ENCODE measurements around the gene ACVR2A. TPM values are rescaled to one million over a fixed set of nuclear protein-coding genes. Genes with fewer than 3 reads are reported as not detected.

The ACVR2A gene
- total RNA-seq, 1 donor from 2014 or later = 19.0 TPM

- no peak overlapping the region for H3K27ac ChIP-seq
- H3K4me1 ChIP-seq = no peaks in the 10 kb centered on the region
- TF ChIP-seq CTCF (IDR thresholded peaks at IDR 0.05) = no peak
- intact Hi-C loops (cut with DNase I) = no loop called here
- H3K4me3 ChIP-seq = no peak overlapping the region
- DNase-seq (no peak), ATAC-seq (no peak)
- H3K9me3 ChIP-seq = peaks cover 3% of the 10 kb centered on the region
- H3K27me3 ChIP-seq = no peaks in the 10 kb centered on the region
- H3K36me3 ChIP-seq = no peaks in the 10 kb centered on the region
Measured at GRCh38 chr2:147818741-147819140, 26.1 kb upstream of the ACVR2A start.

- TF ChIP-seq CTCF (IDR thresholded peaks at IDR 0.05) = no peak
- Histone ChIP-seq H3K4me1 (no peaks in the 10 kb centered on the region), H3K4me3 (no peak overlapping the region), H3K36me3 (no peaks in the 10 kb centered on the region), H3K9me3 (peaks cover 8% of the 10 kb centered on the region), H3K27ac (no peak overlapping the region), H3K27me3 (no peaks in the 10 kb centered on the region)
- ATAC-seq (no peak), DNase-seq (no peak)
- intact Hi-C loops (cut with DNase I) = no loop called here
Measured at GRCh38 chr2:147824620-147825019, 20.2 kb upstream of the ACVR2A start.

- no peak for DNase-seq
Measured at GRCh38 chr2:147826278-147827087, 18.3 kb upstream of the ACVR2A start.

GRCh38 chr2:147827088-147827375 lies 17.8 kb upstream of the ACVR2A start:
- intact Hi-C loops (cut with DNase I) = no loop called here
- Histone ChIP-seq H3K9me3 (peaks cover 8% of the 10 kb centered on the region), H3K4me3 (no peak overlapping the region), H3K27me3 (no peaks in the 10 kb centered on the region), H3K36me3 (no peaks in the 10 kb centered on the region), H3K27ac (no peak overlapping the region), H3K4me1 (no peaks in the 10 kb centered on the region)
- no peak for TF ChIP-seq CTCF (IDR thresholded peaks at IDR 0.05)
- ATAC-seq = no peak
- DNase-seq = peak; percentile 60

More at GRCh38 chr2:147826278-147827087, 18.3 kb upstream of the ACVR2A start:
- no peaks in the 10 kb centered on the region for H3K4me1 ChIP-seq
- no peaks in the 10 kb centered on the region for H3K36me3 ChIP-seq
- no peak for TF ChIP-seq CTCF (IDR thresholded peaks at IDR 0.05)
- intact Hi-C loops (cut with DNase I) = no loop called here
- peaks cover 8% of the 10 kb centered on the region for H3K9me3 ChIP-seq
- H3K27ac ChIP-seq = no peak overlapping the region
- no peak overlapping the region for H3K4me3 ChIP-seq
- no peaks in the 10 kb centered on the region for H3K27me3 ChIP-seq
- no peak for ATAC-seq

- Histone ChIP-seq H3K4me1 (no peaks in the 10 kb centered on the region), H3K27ac (no peak overlapping the region), H3K36me3 (no peaks in the 10 kb centered on the region), H3K9me3 (peaks cover 1% of the 10 kb centered on the region), H3K4me3 (no peak overlapping the region), H3K27me3 (no peaks in the 10 kb centered on the region)
- intact Hi-C loops (cut with DNase I) = no loop called here
- TF ChIP-seq CTCF (IDR thresholded peaks at IDR 0.05) = no peak
- no peak for ATAC-seq
- DNase-seq = no peak
Measured at GRCh38 chr2:147829106-147829505, 15.7 kb upstream of the ACVR2A start.

GRCh38 chr2:147836099-147836498 lies 8.7 kb upstream of the ACVR2A start:
- Histone ChIP-seq H3K36me3 (no peaks in the 10 kb centered on the region), H3K4me1 (no peaks in the 10 kb centered on the region), H3K27ac (no peak overlapping the region), H3K27me3 (no peaks in the 10 kb centered on the region), H3K9me3 (no peaks in the 10 kb centered on the region), H3K4me3 (no peak overlapping the region)
- intact Hi-C loops (cut with DNase I) = no loop called here
- ATAC-seq = no peak
- no peak for DNase-seq
- no peak for TF ChIP-seq CTCF (IDR thresholded peaks at IDR 0.05)
